ENCODE measurements around the gene CCIN.

The CCIN gene

GRCh38 chr9:36192196-36192595, 23.0 kb downstream of the CCIN start:
- DNase-seq: no peak

- DNase-seq: no peak
These were observed 23.8 kb downstream of the CCIN start for GRCh38 chr9:36193023-36193422.

GRCh38 chr9:36194326-36195000, 25.3 kb downstream of the CCIN start:
- peak in 1 of 3 experiments; percentile 44 for DNase-seq

DNA sequence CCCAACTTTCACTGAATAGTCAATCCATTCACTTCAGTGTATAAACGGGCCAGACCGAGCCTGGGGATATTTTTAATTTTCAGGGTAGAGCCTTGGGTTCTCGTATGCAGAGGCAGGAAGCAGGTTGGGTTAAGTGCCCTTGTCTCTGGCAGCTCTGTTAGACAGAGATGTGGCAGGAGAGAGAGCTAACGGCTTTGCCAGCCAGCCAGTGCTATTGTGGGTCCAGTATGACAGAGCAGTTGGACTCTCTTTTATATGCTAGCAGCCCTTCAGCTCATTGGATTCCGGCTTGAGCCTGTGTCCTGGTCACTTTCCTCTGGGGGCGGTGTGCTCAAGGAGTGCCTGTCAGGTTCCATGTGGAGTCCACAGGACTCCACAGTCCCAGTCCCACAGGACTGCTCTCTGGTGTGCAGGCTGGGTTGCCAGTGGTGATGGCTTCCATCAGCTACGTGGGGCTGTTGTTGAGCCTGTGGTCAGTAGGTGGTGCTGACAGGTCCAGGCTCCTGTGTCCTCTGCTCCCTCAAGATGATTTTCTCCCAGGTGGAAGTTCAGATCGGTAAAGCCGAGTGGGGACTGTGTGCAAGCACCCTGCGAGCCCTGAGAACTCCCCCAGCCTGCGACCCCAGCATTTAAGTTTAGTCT, 35.8 kb downstream of the CCIN start:
- DNase-seq: no peak

DNA sequence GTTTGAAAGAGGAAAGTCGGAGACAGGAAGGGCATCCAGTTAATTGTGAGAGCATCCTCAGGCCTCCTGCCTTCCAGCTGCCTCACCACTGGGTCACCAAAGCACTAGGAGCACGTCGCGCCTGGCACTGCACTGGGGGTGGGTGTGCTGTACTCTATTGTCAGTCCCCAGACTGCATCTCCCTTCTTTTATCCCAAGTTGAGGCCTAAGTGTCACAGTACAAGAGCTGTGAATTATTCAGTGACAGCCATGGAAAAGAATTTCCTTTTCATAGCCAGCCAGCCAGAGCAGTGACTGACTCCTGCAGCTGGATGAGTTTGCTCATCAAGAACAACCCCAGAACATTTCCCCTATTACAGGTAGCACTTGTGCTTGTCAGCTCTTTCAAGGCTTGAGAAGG, 37.8 kb downstream of the CCIN start:
- no peak for DNase-seq

DNA sequence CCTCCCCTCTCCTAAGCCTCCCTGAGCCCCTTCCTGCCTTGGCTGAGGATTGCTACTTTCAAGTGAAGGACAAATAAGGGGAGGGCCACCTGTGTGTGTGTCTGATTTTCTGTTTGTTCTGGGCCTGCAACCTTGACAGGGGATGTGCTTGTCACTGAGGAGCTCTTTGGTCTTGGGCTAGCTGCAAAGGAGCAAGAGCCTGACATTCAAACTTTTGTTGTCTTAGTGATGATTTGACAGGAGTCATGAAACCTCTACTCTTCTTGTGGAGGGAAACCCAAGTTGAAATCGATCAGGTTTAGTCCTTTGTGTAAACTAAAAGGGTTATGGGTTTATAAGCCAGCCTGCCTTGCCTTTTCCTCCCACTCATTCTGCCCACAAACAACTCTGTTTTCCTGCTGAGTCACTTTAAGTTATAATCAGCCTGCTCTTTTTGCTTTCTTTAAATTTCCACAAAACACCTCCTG, 38.4 kb downstream of the CCIN start:
- no peak for DNase-seq

GRCh38 chr9:36208521-36209253, 39.5 kb downstream of the CCIN start:
- no peak for DNase-seq

DNA sequence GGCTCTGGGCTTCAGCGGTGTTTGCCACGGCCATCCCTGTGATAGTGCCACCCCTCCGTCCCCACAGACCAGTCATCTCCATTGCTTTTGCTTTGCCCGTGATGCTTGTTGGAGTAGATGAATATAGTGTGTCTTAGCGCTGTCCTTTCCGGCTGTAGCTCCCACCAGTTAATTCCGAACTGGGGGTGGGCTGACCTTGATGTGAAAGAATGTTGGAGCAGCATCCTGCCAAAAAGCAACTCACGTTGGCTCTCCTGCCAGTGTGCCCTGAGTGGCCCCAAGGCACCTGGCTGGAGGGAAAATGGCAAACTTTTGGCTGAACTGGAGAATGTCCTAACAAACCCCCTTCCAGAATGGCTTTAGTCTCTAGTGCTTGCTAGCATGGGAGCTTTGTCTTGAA, 41.5 kb downstream of the CCIN start:
- no peak for DNase-seq

GRCh38 chr9:36211510-36211909, 42.3 kb downstream of the CCIN start:
- no peak for DNase-seq

DNA sequence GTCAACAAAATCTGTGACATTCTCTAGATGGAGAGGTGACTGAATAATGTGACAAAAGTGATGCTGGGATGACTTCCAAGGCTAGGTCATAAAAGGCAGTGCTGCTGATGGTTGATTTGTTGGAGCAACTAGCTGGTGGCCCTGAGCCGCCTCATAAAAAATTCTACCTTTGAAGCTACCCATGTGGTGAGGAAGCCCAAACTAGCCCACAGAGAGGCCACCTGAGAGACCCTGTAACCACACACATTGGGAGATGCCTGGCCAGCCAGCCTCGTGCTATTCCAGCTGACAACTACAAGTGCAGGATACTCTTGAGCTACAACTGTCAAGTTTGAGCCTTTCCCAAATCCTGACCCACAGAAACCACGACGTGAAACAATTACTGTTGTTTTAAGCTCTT, 44.2 kb downstream of the CCIN start:
- no peak for DNase-seq

DNA sequence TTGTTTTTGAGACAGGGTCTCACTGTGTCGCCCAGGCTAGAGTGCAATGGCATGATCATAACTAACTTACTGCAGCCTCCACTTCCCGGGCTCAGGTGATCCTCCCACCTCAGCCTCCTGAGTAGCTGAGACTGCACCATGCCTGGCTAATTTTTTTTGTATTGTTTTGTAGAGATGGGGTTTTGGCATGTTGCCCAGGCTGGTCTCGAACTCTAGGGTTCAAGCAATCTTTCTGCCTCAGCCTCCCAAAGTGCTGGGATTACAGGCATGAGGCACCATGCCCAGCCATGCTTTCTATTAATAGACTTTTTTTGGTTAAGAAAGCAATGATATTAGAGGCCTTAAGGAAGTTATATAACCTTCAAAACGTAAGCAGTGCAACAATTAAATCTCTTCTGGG, 44.8 kb downstream of the CCIN start:
- DNase-seq: no peak

- no peak for DNase-seq
These were observed 45.4 kb downstream of the CCIN start for GRCh38 chr9:36214571-36214970.

DNA sequence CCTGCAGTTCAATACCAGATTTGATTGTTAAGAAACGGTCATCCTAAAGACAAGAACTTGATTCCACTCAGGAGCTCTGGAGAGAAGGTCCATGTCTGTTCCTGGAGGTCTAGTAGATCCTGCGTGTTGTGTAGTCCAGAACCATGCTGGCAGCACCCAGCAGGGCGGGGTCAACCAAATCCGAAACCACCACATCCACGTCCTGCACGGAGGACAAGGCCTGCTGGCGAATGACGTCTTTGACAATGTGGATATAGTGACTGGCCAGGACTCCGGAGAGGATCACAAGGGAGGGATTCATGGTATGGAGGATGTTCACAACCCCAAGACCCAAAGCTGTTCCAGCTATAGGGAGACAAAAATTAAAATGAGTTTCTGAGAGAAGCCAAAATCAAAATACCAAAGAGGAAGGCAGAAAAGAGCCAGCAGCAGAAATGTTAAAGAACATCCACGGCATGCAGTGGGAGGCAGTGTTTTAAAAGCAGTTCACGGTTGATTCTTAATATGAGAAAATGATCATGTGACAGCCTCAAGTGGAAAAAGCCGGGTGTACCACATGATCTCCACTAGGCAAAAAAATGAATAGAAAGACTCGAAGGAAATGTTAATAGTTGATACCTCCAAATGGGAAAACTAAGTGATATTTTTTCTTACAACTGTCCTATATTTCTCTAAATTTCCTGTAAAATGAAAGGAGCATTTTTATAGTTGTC, 48.2 kb downstream of the CCIN start:
- DNase-seq: peak in 1 of 3 experiments; percentile 23

DNA sequence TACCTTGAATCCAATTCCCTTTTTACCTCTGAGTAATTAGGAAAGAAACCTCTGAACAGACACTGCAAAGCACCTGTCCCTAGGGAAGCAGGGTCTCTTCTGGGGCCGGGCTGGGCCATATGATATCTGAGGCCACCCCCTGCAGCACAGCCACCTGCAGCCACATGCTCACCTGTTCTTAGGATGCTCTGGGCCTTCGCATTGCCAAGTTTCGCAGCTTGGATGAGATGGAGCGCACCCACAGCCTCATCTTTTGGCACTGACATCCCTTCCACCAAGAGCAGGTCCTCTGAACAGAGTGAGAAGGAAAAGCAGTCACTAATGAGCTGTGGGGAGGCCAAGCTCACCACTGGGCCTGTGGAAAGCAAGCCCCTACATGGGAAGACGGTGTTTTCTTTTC, 48.8 kb downstream of the CCIN start:
- DNase-seq: peak in 1 of 3 experiments; percentile 10

DNA sequence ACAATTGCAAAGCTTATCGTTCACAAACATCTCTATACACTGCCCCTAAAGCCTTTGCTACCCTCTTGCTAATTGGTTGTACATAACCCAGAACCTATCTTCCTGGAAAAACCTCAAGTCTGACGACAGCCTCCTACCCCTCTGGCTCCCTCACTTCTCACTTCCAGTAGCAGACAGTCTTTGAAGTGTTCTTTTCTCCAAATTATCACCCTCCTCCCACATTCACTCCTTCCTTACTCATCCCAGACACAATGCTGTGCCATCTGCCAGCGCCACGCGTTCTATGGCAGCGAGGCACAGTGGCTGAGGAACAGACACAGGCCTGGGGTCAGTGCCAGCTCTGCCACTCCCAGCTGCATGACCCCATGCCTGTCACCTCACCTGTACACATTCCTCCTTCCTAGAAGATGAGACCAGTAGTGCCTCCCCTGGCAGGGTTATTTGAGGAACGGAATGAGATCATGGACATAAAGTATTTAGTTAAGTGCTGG, 49.3 kb downstream of the CCIN start:
- no peak for DNase-seq

Data from NCI-H1417 (cell line).